Hepatic stellate cell (primary cell): ENCODE measurements around the gene LTBP4.

Experiments
- DNase-seq: peaks from one replicate; pipeline ENCODE4 v3.0.0; 2011; ENCODE audit warnings: low spot score

The LTBP4 gene

DNA sequence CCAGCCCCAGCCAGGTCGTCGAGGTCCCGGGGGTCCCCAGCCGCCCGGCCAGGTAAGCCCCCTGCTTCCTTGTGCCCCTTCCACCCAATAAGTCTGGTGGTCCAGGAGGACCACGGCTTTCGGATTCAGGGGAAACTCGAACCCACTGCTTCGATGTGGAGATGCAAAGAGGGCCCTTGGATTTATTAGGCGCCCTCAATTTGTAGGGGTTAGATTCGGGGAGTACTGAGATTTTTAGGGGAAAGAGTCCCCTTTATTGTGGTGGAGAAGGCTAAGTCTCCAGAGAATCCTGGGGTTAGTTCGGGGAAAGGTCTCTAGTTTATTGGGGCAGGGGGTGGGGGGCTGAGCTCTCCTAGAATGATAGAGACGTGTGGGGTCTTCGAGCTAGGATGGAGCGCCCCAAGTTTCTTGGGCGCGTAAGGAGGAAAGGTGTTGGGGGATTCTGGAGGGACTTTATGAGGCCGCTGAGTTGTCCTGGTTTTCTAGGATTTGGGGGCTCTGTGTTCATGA, 3.8 kb upstream of the LTBP4 start:
- no peak for DNase-seq

DNA sequence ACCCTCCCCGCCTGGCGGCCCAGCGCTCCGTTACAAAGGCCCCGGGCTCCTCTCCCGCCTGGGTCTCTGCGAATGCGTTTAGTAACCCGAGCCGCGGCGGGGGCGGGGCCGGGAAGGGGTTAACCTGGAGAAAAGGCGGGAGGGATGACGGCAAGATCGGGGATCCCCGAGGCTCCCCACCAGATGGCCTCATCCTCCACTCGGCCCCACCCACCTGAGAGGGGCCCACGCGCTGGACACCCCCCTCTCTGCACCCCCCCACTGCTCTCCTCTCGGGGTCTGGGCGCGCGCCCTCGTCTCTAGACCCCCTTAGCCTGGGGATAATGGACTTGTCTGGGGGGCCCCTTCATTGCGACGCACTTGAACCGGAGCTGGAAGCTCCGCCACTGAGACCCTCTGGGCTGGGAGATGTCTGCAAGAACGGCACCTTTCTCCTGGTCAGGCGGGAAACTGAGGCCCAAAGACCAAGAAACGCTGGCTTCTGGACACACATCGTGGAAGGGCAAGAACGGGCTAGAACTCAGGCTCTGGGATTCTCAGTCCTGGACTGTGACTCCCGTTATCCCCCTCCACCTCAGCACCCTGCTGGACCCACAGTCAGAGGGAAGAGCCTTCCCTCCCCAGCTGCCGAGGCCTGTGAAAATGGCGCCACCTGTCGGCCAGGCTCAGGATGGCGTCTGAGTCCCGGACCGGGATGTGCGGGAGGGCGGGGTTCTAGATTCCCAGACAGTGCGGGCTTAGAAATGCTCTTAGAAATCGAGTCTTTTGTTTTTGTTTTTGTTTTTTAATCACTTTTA, 2.9 kb upstream of the LTBP4 start:
- DNase-seq, result peak; percentile 92

DNA sequence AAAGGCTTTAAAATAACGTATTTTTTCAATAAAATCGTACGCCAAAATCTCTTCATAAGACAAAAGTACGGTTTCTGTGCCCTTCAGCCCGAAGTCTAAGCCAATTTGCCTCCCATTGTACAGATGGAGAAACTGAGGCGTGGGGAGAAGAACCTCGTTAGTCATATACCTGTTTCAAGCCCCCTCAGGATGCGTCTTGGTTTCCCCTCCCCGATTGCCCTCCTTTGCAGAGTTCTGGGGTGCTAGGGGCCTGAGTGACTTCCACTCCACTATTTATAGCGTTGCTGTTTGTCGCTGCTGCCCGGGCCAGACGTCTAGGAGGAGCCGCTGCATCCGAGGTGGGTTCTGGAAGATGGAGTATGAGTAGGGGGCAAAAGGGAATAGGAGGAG, 2.3 kb upstream of the LTBP4 start:
- DNase-seq, result no peak

DNA sequence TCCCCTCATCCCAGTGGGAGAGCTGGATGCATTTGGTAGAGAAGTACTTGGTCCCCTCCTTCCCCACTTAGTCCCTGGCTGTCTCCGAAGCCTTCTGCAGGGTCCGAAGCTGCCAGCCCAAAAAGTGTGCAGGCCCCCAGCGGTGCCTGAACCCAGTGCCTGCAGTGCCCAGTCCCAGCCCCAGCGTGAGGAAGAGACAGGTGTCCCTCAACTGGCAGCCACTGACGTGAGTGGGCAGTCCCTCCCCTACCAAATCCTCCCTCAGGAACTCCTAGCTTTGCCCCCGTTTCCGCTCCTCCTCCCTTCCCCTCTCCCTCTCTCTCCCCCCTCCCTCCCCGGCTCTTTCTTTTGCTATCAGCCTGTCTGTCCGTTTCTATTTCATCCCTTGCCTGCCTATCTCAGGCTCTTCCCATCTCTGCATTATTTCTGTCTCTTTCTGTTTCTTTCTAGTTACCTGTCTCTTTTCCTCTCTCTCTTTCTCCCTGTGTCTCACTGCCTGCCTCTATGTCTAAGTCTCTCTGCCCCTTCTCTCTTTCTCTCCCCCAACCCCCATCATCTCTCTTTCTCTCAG, 1.8 kb upstream of the LTBP4 start:
- no peak for DNase-seq

DNA sequence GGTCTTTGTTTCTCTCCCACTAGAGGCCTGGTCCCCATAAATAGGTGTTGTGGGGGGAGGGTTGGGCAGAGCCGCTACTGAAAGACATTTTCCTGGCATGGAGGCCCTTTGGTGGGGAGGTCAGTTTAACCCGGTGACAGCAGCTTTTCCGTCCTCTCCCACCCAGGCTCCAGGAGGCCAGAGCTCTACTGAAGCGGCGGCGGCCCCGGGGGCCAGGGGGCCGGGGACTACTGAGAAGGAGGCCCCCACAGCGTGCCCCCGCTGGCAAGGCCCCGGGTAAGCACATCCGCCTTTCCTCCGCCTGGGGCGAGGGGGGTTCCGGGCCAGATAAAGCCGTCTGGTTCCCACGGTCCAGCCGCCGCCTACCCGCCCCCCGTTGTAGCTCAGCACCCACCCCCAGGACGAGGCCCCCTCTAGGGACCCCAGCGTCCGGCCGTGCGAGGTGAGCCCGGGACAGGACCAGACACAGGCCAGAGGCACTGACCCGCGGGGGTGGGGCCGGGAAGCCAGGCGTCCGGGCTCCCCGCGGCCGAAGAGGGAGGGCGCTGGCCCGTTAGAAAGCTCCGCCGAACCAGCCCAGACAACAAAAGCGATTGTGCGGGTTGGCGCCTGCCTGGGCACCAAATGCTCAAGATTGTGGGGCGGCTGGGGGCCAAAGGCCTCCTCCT, 1.1 kb upstream of the LTBP4 start:
- no peak for DNase-seq

DNA sequence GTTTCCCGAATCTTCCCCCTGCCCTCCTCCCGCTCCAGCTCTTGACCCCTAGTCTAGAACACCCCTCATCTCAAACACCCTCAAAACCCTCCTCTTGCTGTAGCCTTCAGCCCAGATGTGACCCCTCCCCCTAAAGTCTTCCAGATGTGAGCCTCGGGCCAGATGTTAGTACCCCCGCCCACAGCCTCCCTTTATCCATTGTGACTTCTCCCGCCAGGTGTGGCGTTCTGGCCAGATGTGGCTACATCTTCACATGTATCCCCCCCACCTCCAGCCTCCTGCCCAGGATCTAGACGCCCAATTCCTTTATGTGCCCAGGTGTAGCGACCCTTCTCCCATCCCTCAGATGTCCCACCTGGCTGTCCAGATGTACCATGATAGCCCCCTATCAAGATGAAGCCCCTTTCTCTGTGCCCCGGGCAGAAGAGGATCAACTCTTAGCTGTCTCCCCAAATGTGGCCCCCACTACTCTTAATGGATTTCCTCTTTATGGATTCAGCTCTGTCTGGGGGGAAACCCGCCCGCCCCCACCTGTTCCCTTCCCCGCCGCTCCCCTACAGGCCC, 517 bp upstream of the LTBP4 start:
- DNase-seq, result no peak

DNA sequence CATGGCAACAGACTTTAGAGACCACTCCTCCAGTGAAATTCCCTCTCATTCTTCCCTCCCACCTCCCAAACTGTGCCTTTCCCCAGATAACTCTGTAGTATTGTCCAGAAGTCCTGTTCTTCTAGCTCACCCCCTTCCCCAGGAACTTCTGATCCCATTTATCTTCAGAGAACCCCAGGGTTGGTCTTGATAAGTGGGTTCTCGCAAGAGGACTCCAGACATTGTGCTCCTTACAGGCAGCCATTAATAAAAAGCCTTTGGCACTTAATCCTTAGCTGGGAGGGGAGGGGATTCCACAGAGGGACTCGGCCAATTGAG, 1.9 kb downstream of the LTBP4 start:
- DNase-seq, result no peak

DNA sequence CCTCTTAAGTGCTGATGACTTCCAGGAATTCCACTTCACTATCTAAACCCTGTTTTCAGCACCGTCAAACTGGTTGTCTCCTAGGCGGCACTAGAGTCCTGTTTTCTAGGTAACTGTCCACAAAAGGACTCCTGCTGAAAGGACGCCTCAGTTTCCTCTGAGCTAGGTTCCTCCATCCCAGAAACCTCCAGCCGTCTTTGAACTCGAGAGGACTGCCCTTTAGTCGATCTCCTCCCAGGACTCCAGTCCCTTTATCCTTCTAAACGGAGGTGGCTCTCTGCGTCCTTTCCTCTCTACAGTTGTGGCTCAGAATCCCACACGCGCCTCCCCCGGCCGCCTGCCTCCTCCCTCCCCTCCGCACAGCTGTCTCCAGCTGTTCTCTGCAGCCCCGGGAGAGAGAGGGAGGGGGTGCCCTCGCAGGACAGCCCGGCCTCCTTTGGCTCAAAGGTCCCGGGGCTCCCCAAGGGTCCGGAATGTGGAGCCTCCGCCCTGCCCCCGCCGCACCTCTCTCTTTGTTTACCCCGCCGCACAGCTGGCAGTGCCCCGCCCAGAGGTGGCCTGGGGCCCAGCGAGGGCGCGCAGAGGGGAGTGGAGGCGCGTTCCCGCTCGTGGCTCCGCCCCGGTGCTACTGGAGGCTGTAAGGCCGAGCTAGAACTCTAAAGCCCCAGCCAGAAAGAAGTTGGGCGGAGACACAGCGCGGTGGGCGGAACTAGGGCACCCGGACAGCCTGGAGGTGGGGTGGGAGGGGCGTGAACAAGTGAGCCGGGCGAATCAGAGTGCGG, 2.4 kb downstream of the LTBP4 start:
- peak; percentile 99 for DNase-seq

DNA sequence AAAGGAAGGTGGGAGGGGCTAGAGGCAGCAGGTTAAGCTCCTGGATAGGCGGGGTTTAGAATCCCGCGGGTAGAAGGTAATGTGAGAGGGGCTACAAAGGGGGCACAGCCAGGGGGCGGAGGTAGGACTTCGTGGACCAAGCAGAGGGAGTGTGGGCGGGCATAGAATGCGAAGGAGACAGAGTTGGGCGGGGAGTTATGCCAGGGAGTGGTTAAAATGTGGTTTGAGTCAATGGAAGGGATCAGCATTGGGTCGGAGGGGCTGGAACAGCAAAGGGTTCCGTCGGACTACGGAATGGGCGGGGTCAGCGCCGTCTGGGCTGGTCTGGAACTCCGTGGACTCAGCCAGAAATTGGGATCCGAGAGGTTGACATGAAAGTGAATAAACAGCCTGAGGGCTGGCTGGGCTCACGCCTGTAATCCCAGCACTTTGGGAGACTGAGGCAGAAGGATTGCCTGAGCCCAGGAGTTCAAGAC, 3.0 kb downstream of the LTBP4 start:
- no peak for DNase-seq

DNA sequence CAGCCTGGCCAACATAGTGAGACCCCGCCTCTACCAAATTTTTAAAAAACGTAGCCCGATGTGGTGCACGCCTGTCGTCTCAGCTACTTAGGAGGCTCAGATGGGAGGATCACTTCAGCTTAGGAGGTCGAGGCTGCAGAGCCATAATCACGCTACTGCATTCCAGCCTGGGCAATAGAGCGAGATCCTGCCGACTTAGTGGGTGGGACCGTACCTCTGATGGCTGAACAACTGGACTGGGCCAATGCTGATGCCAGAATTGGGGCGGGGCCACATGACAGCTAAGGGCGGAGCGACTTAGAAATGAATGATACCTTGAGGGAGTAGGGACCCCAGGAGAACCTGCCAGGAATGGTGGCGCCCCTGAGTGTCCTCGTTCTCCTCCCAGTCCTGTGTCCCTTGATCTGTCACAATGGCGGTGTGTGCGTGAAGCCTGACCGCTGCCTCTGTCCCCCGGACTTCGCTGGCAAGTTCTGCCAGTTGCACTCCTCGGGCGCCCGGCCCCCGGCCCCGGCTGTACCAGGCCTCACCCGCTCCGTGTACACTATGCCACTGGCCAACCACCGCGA, 3.6 kb downstream of the LTBP4 start:
- DNase-seq, result no peak

DNA sequence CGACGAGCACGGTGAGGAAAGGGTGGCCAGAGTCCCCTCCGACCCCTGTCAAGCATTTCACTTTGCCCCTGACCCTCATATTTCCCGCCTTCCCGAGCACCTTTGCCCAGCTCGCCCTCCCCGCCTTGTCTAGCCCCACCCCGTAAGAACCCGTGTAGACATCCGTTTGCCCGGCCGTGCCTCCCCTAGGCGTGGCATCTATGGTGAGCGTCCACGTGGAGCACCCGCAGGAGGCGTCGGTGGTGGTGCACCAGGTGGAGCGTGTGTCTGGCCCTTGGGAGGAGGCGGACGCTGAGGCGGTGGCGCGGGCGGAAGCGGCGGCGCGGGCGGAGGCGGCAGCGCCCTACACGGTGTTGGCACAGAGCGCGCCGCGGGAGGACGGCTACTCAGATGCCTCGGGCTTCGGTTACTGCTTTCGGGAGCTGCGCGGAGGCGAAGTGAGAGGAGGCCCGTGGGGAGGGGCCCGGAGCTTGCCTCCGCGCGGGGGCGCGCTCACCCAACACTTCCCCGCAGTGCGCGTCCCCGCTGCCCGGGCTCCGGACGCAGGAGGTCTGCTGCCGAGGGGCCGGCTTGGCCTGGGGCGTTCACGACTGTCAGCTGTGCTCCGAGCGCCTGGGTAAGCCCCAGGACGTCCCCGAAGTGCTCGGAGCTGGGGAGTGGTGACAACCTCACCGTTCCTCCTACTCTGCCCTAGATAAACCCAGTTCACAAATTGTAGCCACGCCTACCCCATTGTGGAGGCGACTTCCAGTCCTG, 4.2 kb downstream of the LTBP4 start:
- DNase-seq, result peak; percentile 55

DNA sequence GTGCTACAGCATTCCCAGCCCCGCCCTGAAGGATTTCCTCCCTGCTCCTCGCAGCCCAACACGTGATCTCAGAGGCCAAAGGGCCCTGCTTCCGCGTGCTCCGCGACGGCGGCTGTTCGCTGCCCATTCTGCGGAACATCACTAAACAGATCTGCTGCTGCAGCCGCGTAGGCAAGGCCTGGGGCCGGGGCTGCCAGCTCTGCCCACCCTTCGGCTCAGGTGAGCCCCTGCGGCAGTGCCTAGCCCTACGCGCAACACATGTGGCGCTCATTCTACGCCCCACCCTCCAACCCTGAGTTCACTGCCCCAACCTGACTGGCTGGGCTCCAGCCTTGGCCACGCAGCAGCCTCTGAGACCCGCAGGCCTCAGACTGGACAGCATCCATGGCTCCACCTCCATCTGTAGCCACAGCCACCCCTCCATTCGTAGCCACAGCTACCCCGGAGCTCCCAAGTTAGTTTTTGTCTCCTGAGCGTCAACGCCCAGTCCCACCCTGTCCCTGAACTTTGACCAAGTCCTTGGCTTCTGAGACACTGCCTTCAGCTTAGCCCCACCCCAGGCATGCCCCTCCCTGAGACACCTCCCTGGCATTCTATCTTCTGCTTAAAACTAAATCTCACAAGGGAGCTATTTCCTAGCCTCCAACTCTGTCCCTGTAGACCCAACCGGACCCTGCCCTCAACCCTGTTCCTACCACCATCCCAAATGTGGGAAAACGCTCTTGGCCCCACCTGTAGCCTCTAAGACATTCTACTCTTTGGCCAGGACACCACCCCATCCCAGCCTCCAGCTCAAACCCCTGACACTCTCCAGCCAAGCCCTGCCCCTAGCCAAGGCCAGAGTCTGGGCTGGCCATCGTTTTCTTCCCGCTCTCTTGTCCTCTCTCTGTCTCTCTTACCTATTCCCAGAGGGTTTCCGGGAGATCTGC, 6.4 kb downstream of the LTBP4 start:
- DNase-seq, result no peak

DNA sequence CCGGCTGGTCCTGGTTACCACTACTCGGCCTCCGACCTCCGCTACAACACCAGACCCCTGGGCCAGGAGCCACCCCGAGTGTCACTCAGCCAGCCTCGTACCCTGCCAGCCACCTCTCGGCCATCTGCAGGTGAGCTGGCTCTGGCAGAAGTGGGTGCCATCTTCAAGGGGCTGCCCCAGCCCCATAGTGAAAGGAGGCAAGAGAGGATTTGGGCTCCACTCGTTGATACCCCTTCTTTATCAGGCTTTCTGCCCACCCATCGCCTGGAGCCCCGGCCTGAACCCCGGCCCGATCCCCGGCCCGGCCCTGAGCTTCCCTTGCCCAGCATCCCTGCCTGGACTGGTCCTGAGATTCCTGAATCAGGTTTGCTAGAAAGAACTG, 7.1 kb downstream of the LTBP4 start:
- DNase-seq, result no peak

DNA sequence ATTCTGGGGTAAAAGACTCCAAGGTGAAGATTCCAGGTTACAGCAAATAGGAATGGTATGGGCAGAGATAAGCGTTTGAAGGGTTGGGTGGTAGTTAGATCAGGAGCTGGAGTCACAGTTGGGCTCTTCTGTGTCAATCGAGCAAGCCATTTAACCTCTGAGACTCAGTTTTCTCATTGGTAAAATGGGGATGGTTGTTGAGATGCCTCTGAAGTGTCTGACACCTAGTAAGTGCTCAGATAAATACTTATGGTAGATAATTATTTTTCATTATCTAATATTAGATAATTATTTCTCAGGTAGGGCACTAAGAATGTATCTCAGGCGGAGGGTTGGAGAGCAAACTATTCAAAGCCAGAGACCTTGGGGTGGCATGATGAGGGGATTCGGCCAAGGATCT, 7.8 kb downstream of the LTBP4 start:
- no peak for DNase-seq

DNA sequence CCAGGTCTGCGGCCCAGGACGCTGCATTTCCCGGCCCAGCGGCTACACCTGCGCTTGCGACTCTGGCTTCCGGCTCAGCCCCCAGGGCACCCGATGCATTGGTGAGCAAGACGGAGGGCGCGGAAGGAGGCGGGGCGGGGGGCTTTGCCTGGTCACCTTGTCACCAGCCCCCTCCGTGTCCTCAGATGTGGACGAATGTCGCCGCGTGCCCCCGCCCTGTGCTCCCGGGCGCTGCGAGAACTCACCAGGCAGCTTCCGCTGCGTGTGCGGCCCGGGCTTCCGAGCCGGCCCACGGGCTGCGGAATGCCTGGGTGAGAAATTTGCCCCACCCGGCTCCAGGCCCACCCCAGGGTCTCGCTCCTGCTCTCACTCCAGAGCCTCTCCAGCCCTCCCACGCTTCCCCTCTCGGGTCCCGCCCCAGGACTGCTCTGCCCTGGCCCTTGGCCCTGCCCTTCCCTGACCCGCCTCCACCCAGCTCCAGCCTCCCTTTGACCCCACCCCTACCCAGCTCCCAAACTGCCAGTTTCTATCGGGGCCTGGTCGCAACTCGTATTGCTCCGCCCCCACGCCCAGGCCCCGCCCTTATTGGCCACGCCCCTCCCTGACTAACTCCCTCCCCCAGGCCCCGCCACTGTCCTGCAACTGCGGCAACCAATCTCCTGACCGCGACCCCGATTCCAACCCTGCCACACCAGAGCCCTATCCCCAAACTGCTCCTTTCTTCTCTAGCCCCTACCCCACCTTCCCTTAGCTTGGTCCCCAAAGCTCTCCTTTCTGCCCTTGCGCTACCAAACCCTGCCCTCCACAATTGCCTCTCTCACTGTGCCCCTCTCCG, 8.6 kb downstream of the LTBP4 start:
- DNase-seq, result peak; percentile 94

DNA sequence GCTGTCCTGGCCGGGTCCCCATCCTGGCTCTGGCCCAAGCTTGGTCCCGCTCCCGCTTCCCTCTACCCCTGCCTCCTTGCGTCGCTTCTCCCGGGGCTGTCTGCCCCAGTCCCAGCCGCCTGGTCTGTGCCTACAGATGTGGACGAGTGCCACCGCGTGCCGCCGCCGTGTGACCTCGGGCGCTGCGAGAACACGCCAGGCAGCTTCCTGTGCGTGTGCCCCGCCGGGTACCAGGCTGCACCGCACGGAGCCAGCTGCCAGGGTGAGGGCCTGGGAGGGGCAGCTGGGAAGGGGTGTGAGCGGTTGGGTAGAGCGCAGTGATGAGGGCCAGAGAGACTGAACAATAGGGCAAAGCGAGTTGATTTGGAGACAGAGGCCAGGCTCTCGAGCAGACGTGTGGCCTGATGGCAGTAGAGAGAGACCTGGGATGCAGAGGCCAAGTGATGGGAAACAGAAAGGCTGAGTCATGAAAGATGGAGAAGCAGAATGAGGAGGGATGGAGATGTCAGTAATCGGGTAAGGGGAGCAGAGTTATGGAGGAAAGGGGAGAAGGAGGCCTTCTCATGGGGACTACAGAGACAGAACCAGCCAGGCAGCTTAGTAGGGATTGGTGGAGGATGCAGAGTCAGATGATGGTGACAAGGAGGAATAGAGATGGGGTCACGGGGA, 9.4 kb downstream of the LTBP4 start:
- DNase-seq, result no peak

DNA sequence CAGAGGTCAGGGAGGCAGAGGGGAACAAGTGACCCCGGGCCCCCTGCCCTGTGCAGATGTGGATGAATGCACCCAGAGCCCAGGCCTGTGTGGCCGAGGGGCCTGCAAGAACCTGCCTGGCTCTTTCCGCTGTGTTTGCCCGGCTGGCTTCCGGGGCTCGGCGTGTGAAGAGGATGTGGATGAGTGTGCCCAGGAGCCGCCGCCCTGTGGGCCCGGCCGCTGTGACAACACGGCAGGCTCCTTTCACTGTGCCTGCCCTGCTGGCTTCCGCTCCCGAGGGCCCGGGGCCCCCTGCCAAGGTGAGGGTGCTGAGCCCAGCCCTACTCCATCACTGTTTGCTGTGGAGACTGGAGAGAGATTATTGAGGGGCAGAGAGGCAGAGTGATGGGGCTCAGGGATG, 9.9 kb downstream of the LTBP4 start:
- no peak for DNase-seq

DNA sequence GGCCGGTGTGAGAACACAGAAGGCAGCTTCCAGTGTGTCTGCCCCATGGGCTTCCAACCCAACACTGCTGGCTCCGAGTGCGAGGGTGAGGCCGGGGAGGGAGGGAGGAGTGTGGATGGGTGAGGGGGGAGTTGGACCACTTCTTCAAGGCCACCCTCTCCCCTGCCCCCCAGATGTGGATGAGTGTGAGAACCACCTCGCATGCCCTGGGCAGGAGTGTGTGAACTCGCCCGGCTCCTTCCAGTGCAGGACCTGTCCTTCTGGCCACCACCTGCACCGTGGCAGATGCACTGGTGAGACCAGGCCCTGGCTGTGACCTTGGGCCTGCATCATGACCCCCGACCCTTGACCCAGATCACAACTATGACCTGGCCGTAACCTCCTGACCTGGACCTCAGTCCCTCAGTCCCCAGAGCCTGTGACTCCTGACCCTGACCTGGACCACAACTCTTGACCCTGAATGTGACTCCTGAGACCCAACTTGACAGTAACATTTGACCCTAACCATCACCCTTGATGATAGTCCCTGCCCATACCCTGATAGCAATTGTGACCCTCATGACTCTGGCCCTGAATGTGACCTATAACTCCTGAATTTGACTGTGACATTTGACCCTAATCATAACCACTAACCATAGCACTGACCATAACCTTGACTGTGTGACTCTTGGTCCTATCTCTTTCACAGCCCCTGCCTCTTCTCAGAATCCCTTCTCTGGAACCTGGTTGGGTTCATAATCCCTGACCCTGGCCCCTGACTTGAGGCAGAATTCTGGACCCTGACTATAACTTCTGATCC, 10.9 kb downstream of the LTBP4 start:
- no peak for DNase-seq
